IPS-NIHi11 (cell line): Measurements from ENCODE around the gene DIS3.
A peak's percentile ranks its signal among the peaks of the same experiment; 100 is the strongest.
"Not testable (repeated sequence)": the region's sequence is repeated elsewhere in the genome, so short reads cannot be mapped to it uniquely, and the experiment has no call there.

Experiments
- DNase-seq: peaks from one replicate; pipeline ENCODE4 v3.0.0; 2012; ENCODE audit warnings: mixed read lengths, low spot score

The DIS3 gene

GRCh38 chr13:72740015-72740414 lies 41.7 kb downstream of the DIS3 start:
- DNase-seq, result no peak

DNA sequence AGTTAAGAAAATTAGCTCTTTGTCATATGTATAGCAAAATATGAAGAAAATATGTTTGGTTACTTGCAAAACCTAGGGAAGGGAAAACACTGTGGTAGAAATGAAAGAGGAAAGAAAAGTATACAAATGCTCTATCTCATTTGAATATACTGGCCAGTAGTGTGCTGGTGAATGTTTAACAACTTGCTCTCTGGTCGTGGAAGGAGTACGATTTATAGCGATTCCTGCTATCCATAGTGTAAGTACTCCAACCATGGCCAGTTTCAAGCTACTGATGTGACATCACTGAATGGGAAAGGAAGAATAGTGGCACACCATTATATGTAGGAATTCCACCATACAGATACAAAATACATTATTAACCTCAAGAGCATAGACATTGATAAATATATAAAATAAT lies 44.7 kb downstream of the DIS3 start:
- no peak for DNase-seq

GRCh38 chr13:72728290-72728605 lies 53.5 kb downstream of the DIS3 start:
- no peak for DNase-seq

DNA sequence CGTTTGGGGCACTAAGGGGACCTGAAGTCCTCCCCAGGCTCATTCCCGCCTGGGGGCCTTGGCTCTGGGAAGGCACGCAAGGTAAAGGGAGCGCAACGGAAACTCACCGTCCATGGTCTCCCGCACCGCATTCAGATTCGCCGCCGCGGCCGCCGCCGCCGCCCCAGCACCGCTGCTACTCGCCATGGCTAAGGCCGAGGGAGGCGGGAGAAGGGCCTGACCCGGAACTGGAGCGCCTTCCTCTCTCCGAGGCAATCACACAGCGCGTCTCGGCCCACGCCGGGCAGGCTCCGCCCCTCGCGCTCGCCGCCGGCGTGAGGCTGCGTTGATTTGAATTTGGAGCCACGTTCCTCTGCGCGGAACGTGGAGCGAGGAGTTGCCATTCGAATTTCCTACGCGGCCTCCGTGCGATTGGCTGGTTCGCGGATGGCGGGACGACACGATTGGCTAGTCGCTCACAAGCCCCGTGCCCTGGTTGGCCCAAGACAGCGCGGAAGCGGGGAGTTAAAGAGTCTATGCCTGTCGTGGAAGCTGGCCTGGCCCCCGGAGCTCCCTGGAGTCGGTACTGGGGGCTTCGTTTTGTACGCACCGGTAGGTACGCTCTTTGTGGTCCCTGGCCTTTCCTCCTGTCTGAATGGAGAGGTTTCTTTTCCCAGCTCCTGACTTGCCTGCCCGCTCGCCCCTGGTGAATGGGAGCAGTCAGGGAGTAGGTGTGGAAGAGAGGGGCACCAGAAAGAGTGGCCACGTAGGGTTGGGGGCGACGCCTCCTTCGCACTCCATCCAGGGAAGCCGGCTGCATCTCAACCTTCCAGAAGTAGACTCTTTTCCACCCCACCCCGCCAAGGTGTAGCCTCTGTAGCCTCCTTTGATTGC lies 54.0 kb downstream of the DIS3 start, which contains the start of the genes BORA and MZT1:
BORA (plus strand) TSS at position 507 of the 873 bp plus-strand sequence. CDS start 1,018 bp downstream, outside the sequence.
MZT1 (minus strand) TSS at position 213 of the 873 bp plus-strand sequence; CDS start at position 186, 27 bp downstream.
- DNase-seq, result peak; percentile 95

DNA sequence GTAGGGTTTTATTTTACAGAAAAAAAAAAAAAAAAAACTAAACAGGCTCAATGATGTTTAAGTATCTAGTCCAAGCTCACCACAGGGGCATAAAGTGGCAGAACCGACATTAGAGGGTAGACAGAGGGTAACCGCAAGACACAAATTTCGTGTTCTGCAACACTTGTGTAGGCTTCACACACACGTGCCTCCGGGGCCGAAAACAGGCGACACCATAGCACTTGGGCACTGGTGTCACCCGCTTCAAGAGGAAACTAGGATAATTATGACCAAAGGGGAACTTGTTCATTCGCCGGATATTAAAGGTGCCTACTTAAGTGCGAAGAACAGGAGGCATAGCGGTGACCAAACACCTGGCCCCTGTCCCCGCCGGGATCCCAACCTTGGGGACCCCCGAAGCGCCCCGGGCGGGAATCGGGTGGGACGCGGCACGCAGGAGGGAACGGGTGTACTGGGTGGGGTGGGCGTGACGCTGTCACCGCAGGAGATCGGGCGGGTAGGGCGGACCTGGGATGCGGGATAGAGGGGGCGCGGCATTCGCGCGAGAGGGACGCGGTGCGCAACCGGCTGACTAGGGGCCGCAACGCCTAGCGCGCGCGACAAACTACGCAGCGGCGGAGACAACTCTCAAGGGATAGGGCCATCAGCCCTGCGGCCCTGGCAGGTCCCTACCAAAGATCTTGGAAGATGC lies 54.8 kb downstream of the DIS3 start:
- peak; percentile 46 for DNase-seq

GRCh38 chr13:72726185-72726584 lies 55.5 kb downstream of the DIS3 start:
- not testable (repeated sequence) for DNase-seq

- no peak for DNase-seq
These were observed 64.9 kb downstream of the DIS3 start for GRCh38 chr13:72716776-72717175.
